NCI-H187 treated with DMSO at 0.1 percent for 48 hours (cell line): ENCODE measurements around the gene IP6K3.

Source experiments
- DNase-seq: peaks from one replicate; lab custom pipeline; 2025; lab: John Stamatoyannopoulos, UW

IP6K3 gene

GRCh38 chr6:33672808-33673207 lies 73.9 kb downstream of the IP6K3 start:
- no peak for DNase-seq

DNA sequence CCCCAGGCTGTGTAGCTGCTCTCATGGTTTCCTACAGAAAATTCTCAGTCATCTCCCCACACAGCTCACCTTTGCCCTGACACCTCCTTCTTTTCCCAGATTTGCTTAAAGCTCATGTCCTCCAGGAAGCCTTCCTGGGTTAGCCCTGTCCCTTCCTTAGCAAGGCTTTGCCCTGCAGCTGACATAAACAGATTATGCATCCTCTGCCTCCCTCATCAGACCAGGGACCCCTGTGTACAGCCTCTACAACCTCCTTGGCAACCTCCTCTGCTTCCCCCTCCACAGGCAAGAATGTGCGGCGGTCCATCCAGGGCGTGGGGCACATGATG lies 75.0 kb downstream of the IP6K3 start:
- DNase-seq = no peak
